ENCODE measurements around the gene BIK. TPM values are rescaled to one million over a fixed set of nuclear protein-coding genes. Genes with fewer than 3 reads are reported as not detected.
A peak's percentile ranks its signal among the peaks of the same experiment; 100 is the strongest.

The BIK gene
- total RNA-seq, 3 donors from 2014 or later: 8.4 to 28.3 (median 20.6) TPM

- H3K4me1 ChIP-seq (ENCODE audit: low read depth): peaks cover 55% of the 10 kb centered on the region
These were observed 49.1 kb downstream of the BIK start for GRCh38 chr22:43159484-43160178.

DNA sequence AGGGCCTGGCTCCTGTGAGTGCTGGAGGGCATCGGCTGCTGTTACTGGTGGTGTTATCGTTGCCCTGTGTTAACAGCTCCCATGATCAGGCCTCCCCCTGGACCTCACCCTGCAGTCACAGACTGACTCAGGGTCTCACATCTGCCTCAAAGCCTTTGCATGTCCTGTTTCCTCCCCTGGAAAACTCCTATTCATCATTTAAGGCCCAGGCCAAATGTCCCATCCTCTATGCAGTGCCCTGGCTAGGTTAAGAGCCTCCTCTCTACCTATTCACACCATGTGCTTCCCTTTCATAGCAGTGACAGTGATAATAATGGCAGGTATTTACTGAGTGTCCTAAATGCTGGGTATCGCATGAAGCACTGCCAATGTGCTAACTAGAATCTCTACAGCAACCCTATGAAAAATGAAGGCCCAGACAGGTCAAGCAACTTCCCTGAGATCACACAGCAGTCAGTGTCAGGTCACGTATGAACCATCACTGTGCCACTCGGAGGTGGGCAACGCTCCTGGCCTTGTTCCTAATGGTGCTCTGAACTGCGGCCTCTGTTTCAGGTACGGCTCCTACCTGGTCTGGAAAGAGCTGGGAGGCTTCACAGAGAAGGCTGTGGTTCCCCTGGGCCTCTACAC is 50.1 kb downstream of the BIK start:
- TF ChIP-seq, protein P1, sequence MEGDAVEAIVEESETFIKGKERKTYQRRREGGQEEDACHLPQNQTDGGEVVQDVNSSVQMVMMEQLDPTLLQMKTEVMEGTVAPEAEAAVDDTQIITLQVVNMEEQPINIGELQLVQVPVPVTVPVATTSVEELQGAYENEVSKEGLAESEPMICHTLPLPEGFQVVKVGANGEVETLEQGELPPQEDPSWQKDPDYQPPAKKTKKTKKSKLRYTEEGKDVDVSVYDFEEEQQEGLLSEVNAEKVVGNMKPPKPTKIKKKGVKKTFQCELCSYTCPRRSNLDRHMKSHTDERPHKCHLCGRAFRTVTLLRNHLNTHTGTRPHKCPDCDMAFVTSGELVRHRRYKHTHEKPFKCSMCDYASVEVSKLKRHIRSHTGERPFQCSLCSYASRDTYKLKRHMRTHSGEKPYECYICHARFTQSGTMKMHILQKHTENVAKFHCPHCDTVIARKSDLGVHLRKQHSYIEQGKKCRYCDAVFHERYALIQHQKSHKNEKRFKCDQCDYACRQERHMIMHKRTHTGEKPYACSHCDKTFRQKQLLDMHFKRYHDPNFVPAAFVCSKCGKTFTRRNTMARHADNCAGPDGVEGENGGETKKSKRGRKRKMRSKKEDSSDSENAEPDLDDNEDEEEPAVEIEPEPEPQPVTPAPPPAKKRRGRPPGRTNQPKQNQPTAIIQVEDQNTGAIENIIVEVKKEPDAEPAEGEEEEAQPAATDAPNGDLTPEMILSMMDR (IDR thresholded peaks at IDR 0.05): no peak
- DNase-seq: no peak
- H3K4me1 ChIP-seq (ENCODE audit: low read depth): peaks cover 50% of the 10 kb centered on the region
- no peak overlapping the region for H3K4me3 ChIP-seq
- H3K36me3 ChIP-seq (ENCODE audit: low read depth): no peaks in the 10 kb centered on the region
- H3K9me3 ChIP-seq: no peaks in the 10 kb centered on the region
- ATAC-seq: no peak
- intact Hi-C loops (cut with DNase I, micrococcal nuclease): no loop called here

More at GRCh38 chr22:43159484-43160178, 49.1 kb downstream of the BIK start:
- DNase-seq: peak; percentile 92 to 94 (median 94)
- TF ChIP-seq, protein P1 (IDR thresholded peaks at IDR 0.05): peak; percentile 33
- peak; percentile 85 for ATAC-seq
- intact Hi-C loops (cut with DNase I, micrococcal nuclease): no loop called here
- no peaks in the 10 kb centered on the region for H3K9me3 ChIP-seq
- H3K36me3 ChIP-seq (ENCODE audit: low read depth): no peaks in the 10 kb centered on the region
- no peak overlapping the region for H3K4me3 ChIP-seq

DNA sequence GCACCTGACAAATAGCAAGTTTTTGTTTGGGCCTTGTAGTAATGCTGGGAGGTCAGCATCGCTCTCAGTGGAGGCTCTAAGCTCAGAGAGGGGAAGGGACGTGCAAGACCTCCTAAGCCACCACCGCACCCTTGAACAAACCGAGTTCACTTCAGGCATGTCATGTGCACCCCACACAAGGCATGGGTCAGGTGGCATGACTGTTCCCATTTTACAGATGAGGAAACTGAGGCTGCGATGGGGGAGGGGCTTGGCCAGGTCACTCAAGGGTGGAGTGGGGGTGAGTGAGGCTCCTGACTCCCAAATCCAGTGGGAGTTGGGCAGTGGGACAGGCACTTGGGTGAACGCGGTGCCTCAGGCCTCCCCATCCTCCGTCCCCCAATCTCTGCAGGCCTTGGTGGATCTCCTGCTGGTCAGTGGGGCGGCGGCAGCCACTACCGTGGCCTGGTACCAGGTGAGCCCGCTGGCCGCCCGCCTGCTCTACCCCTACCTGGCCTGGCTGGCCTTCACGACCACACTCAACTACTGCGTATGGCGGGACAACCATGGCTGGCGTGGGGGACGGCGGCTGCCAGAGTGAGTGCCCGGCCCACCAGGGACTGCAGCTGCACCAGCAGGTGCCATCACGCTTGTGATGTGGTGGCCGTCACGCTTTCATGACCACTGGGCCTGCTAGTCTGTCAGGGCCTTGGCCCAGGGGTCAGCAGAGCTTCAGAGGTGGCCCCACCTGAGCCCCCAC is 52.0 kb downstream of the BIK start:
- H3K4me1 ChIP-seq (ENCODE audit: low read depth): peaks cover 42% of the 10 kb centered on the region
- ATAC-seq: no peak
- no peak overlapping the region for H3K4me3 ChIP-seq
- no peak for DNase-seq
- TF ChIP-seq, protein P1 (IDR thresholded peaks at IDR 0.05): no peak
- intact Hi-C loops (cut with DNase I, micrococcal nuclease): no loop called here
- H3K36me3 ChIP-seq (ENCODE audit: low read depth): no peaks in the 10 kb centered on the region
- H3K9me3 ChIP-seq: no peaks in the 10 kb centered on the region

- no peaks in the 10 kb centered on the region for H3K9me3 ChIP-seq
- peaks cover 35% of the 10 kb centered on the region for H3K4me1 ChIP-seq (ENCODE audit: low read depth)
- DNase-seq: no peak
- TF ChIP-seq, protein P1 (IDR thresholded peaks at IDR 0.05): no peak
- H3K36me3 ChIP-seq (ENCODE audit: low read depth): peaks cover 5% of the 10 kb centered on the region
- H3K4me3 ChIP-seq: no peak overlapping the region
- ATAC-seq: no peak
- intact Hi-C loops (cut with DNase I, micrococcal nuclease): no loop called here
These were observed 52.8 kb downstream of the BIK start for GRCh38 chr22:43163241-43163795.

DNA sequence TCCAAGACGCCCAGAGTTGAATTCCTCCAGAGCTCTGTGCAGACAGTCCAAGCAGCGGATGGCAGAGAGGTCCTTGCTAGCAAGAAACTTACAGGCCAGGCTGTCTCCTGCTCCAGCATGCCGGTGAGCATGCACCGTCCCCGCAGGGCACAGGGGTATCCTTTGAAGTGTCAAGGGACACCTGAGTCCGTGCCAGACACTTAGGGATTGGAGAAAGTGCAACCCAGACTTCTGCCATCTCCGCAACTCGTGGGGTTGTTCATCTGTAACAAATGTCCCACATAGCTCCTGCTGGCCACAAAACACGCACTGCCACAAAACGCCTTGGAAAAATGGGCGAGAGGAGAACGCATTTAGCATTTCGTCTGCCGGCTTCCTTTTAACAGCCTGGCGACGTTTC is 54.1 kb downstream of the BIK start:
- ATAC-seq: no peak
- Histone ChIP-seq H3K9me3 (no peaks in the 10 kb centered on the region), H3K4me3 (no peak overlapping the region), H3K36me3 (ENCODE audit: low read depth) (peaks cover 5% of the 10 kb centered on the region), H3K4me1 (ENCODE audit: low read depth) (peaks cover 26% of the 10 kb centered on the region)
- TF ChIP-seq, protein P1 (IDR thresholded peaks at IDR 0.05): no peak
- no peak for DNase-seq
- intact Hi-C loops (cut with DNase I, micrococcal nuclease): no loop called here

All from mucosa of descending colon (tissue), 3 donors.